ENCODE measurements around the gene S1PR2.

The S1PR2 gene

GRCh38 chr19:10259162-10259905, 28.2 kb upstream of the S1PR2 start:
- TF ChIP-seq CTCF (IDR thresholded peaks at IDR 0.05), result peak; percentile 79

GRCh38 chr19:10258080-10258710, 27.1 kb upstream of the S1PR2 start:
- TF ChIP-seq CTCF (IDR thresholded peaks at IDR 0.05), result no peak

- TF ChIP-seq CTCF (IDR thresholded peaks at IDR 0.05), result no peak
Measured at GRCh38 chr19:10256970-10257615, 26.0 kb upstream of the S1PR2 start.

- no peak for TF ChIP-seq CTCF (IDR thresholded peaks at IDR 0.05)
Measured at GRCh38 chr19:10256551-10256950, 25.4 kb upstream of the S1PR2 start.

GRCh38 chr19:10255358-10255757, 24.2 kb upstream of the S1PR2 start:
- TF ChIP-seq CTCF (IDR thresholded peaks at IDR 0.05), result no peak

- TF ChIP-seq CTCF (IDR thresholded peaks at IDR 0.05), result no peak
Measured at GRCh38 chr19:10254244-10254643, 23.1 kb upstream of the S1PR2 start.

- TF ChIP-seq CTCF (IDR thresholded peaks at IDR 0.05), result no peak
Measured at GRCh38 chr19:10252707-10253106, 21.6 kb upstream of the S1PR2 start.

Data from LNCAP (cell line).